A673 (cell line): ENCODE results near the gene SGMS1. TPM values are rescaled to one million over a fixed set of nuclear protein-coding genes. Genes with fewer than 3 reads are reported as not detected.
"Not testable (repeated sequence)": the region's sequence is repeated elsewhere in the genome, so short reads cannot be mapped to it uniquely, and the experiment has no call there.

Source experiments
- BruUV-seq: library from RNA; stranded (reverse); fragments of 400-500 nt; replicated peaks from 2 replicates; lab custom pipeline; 2021; lab: Mats Ljungman, UMichigan
- CTCF ChIA-PET: fragments of 300-600 bp; sonication (Branson Sonifier 250); formaldehyde crosslinking; loops from one replicate; lab custom pipeline; 2022; ENCODE audit warnings: antibody characterized with exemption; lab: Charles Lee
- POLR2A ChIA-PET: fragments of 300-600 bp; sonication (Branson Sonifier 250); formaldehyde crosslinking; loops from one replicate; lab custom pipeline; 2022; ENCODE audit warnings: antibody characterized with exemption; ENCODE audit not compliant: low non-redundant PET; lab: Charles Lee
- DNase-seq: peaks from one replicate; pipeline ENCODE4 v3.0.0-alpha.2; 2015; ENCODE audit warnings: low spot score
- H3K27ac ChIP-seq: fragments of 200-600 bp; sonication (generic); 2 replicates; pipeline ENCODE4 v1.5.1; 2016; ENCODE audit warnings: mixed run types, low read depth, mild to moderate bottlenecking, mixed read lengths, antibody characterized with exemption, low read length; ENCODE audit not compliant: poor library complexity, severe bottlenecking
- H3K27me3 ChIP-seq: fragments of 200-600 bp; sonication (generic); replicated peaks from 2 replicates; pipeline ENCODE4 v1.6.1; 2017; ENCODE audit warnings: mixed run types, low read depth, mild to moderate bottlenecking, mixed read lengths, antibody characterized with exemption, low read length; ENCODE audit not compliant: insufficient read depth, poor library complexity
- H3K36me3 ChIP-seq: fragments of 200-600 bp; sonication (generic); 2 replicates; pipeline ENCODE4 v1.6.1; 2016; ENCODE audit warnings: mixed run types, mild to moderate bottlenecking, mixed read lengths, antibody characterized with exemption, low read length; ENCODE audit not compliant: insufficient read depth, poor library complexity, severe bottlenecking
- H3K4me1 ChIP-seq: fragments of 200-600 bp; sonication (generic); 2 replicates; pipeline ENCODE4 v1.6.1; 2017; ENCODE audit warnings: mixed run types, mild to moderate bottlenecking, mixed read lengths, antibody characterized with exemption, low read length; ENCODE audit not compliant: insufficient read depth, poor library complexity, severe bottlenecking
- H3K4me3 ChIP-seq: fragments of 200-600 bp; sonication (generic); 2 replicates; pipeline ENCODE4 v1.5.1; 2016; ENCODE audit warnings: low read depth, mixed run types, mild to moderate bottlenecking, mixed read lengths, low read length; ENCODE audit not compliant: poor library complexity, severe bottlenecking
- H3K9me3 ChIP-seq: fragments of 200-600 bp; sonication (generic); 2 replicates; pipeline ENCODE4 v1.6.1; 2016; ENCODE audit warnings: mixed run types, low read depth, mild to moderate bottlenecking, mixed read lengths, antibody characterized with exemption, low read length; ENCODE audit not compliant: poor library complexity, severe bottlenecking
- CTCF ChIP-seq: fragments of 300-800, 200-600 bp; sonication (generic); conservative IDR thresholded peaks from 2 replicates; pipeline ENCODE4 v1.5.1; 2017; ENCODE audit warnings: low read depth, mild to moderate bottlenecking, antibody characterized with exemption, low read length, moderate library complexity, mixed read lengths
- EZH2 ChIP-seq: fragments of 200-600 bp; sonication (generic); IDR thresholded peaks from 2 replicates; pipeline ENCODE4 v1.6.1; 2017; ENCODE audit warnings: borderline replicate concordance, low read depth, mild to moderate bottlenecking, mixed read lengths, antibody characterized with exemption, low read length; ENCODE audit not compliant: poor library complexity, severe bottlenecking
- intact Hi-C: fragments of 100-400 bp; cut with micrococcal nuclease; formaldehyde crosslinking; loops from one replicate; pipeline ENCODE4 v1.10.0; 2022; ENCODE audit not compliant: unreplicated experiment
- total RNA-seq: library from RNA; stranded (reverse); gene quantifications from 2 replicates; pipeline ENCODE4 v1.2.3, GENCODE V29; 2021

The SGMS1 gene
- total RNA-seq, 1 experiment from 2014 or later = 13.0 TPM

- BruUV-seq = no TSS peak
- POLR2A ChIA-PET = no interaction called here
- intact Hi-C loops = no loop called here
- no peak overlapping the region for H3K27ac ChIP-seq
- no peaks in the 10 kb centered on the region for H3K36me3 ChIP-seq
- no peaks in the 10 kb centered on the region for H3K4me1 ChIP-seq
- no peak for DNase-seq
- no peaks in the 10 kb centered on the region for H3K9me3 ChIP-seq
- TF ChIP-seq CTCF (no peak), EZH2 (no peak)
- H3K4me3 ChIP-seq = no peak overlapping the region
- no peaks in the 10 kb centered on the region for H3K27me3 ChIP-seq
- CTCF ChIA-PET = no interaction called here
Measured at GRCh38 chr10:50506861-50507573, 116.7 kb downstream of the SGMS1 start.

GRCh38 chr10:50504389-50504788 lies 119.4 kb downstream of the SGMS1 start:
- no peaks in the 10 kb centered on the region for H3K36me3 ChIP-seq
- POLR2A ChIA-PET = no interaction called here
- intact Hi-C loops = no loop called here
- DNase-seq = no peak
- no peak overlapping the region for H3K27ac ChIP-seq
- no TSS peak for BruUV-seq
- H3K9me3 ChIP-seq = no peaks in the 10 kb centered on the region
- H3K27me3 ChIP-seq = no peaks in the 10 kb centered on the region
- no peak overlapping the region for H3K4me3 ChIP-seq
- no peak for TF ChIP-seq EZH2
- CTCF ChIA-PET = no interaction called here
- no peaks in the 10 kb centered on the region for H3K4me1 ChIP-seq

- H3K36me3 ChIP-seq = no peaks in the 10 kb centered on the region
- BruUV-seq = no TSS peak
- intact Hi-C loops = no loop called here
- no peaks in the 10 kb centered on the region for H3K4me1 ChIP-seq
- DNase-seq = no peak
- H3K27ac ChIP-seq = no peak overlapping the region
- CTCF ChIA-PET = no interaction called here
- TF ChIP-seq EZH2 = no peak
- no peak for TF ChIP-seq CTCF
- no peaks in the 10 kb centered on the region for H3K9me3 ChIP-seq
- no peaks in the 10 kb centered on the region for H3K27me3 ChIP-seq
- no peak overlapping the region for H3K4me3 ChIP-seq
- POLR2A ChIA-PET = no interaction called here
Measured at GRCh38 chr10:50503661-50504320, 120.0 kb downstream of the SGMS1 start.

- BruUV-seq, intact Hi-C loops, H3K4me3 ChIP-seq, POLR2A ChIA-PET, DNase-seq, H3K27ac ChIP-seq, H3K36me3 ChIP-seq, H3K4me1 ChIP-seq, H3K9me3 ChIP-seq, H3K27me3 ChIP-seq, CTCF ChIA-PET: not testable (repeated sequence)
Measured at GRCh38 chr10:50503156-50503555, 120.6 kb downstream of the SGMS1 start.
